Measurements from ENCODE around the gene STARD3NL.
"Not testable (repeated sequence)": the region's sequence is repeated elsewhere in the genome, so short reads cannot be mapped to it uniquely, and the experiment has no call there.

Gene STARD3NL

DNA sequence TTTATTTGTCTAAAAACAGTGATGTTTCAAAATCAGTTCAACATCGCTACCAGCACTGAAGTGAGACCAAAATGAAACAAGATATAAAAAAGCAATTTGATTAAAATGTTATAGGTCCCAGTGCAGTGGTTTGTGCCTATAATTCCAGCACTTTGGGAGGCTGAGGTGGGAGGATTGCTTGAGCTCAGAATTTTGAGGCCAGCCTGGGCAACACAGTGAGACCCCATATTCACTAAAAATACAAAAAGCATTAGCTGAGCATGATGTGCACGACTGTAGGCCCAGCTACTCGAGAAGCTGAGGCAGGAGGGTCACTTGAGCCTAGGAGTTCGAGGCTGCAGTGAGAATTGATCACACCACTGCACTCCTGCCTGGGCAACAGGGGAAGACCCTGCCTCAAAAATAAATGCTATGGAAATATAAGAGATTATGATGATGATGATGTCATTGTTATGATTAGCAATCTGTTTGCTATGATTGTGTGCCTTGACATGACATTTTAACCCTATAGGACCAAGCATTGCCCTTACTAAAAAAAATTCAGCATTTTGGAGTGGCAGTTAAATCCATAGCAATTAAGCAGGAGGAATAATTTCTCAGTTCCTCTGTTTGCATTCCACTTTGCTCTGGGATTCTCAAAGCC, 91.8 kb downstream of the STARD3NL start:
- not testable (repeated sequence) for DNase-seq

DNA sequence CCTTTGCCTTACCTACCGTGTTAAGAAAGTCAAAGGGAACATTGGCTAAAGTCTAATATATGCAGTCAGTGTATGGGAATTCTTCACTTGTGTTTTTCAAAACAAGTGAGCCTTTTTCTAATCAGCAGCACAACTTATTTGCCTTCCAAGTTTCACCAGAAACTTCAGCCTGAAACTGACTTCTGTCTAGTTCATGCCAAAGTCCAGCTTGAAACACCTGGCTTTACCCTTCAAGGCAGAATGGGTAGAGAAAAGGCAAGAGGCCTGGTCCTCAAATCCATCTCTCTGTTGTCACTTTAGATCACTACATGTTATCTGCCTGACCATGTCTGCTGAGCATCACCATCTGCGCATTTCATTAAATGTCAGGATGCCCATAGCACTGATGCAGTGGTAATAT, 92.4 kb downstream of the STARD3NL start:
- not testable (repeated sequence) for DNase-seq

DNA sequence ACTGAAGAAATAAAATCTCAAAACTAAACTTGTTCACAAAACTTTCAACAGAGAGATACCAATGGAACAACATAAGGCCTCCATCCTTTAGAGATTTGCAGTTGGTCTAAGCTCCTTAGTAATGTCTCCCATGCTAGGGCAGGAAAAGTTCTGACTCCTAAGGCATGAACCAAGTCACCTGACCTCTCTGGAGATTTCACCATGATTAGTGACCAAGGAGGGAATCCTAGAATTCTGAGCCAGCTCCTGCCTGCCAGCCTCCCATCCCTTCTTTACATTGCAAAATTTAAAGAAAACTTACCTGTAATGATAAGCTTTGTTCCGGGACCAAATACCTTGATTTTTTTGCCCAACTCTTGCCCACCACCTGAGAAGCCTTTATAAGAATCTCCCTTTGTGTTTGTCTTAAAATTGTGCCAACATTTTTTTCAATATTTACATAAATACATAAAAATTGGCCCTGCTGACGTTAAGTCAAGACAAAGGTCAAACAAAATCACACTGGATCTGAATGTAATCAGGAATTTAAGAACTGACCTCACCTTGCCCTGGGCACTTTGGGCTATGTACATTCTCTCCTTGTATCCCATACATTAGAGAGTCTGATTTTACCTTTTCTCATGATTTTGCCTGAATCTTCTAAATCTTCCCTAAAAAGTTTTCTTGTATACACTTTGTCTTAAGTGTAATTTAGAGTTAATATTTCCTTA, 95.4 kb downstream of the STARD3NL start, which contains the start of gene TARP:
Gene TARP, minus strand, starts transcription at position 351 of the 710 bp plus-strand sequence.
- DNase-seq: no peak

DNA sequence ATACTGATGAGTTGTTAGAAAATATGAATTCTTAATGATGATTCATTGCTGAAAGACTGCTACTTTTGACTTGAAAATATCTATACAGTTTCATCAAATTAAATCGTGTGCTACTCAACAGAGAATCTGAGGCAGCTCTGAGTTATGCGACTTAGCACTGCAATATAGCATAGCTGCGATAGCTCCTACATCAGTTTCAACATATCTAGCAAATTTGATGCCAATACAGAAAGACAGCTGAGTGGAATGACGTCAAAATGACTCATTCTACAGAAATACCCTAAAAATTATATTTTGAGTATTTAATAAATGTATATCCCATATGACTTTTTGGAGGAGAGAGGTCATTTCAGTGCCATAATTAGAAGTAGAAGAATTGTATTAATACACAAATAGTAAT, 96.4 kb downstream of the STARD3NL start:
- no peak for DNase-seq

DNA sequence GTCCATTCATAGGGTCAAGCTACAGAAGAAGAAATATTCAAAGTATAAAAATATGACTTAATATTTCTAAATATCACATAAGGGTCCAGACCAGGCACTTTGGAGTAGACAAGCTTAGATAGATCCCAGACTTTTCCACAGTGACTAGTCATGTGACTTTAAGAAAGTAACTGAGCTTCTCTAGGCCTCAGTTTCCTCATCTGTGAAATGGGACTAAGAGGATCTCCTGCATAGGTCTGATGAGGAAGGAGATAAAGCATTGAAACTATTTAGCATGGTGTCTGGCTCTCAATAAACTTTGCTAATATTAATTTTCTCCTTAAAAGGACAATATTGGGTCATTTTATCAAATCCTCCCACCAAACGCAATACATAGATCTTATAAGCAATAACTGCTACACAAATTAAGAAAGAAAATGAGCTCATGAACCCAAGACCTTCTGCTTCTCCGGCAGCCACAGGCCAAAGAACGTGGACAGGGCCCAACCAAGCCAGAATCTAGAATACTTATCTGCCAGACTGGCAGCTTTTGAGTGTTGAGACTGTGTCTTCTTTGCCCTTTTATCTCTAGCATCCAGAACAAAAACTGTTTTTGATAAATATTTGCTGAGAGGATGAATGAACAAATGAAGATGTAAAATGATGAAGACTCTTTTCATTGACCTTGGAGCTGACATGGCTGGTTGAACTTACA, 97.0 kb downstream of the STARD3NL start:
- DNase-seq: no peak

DNA sequence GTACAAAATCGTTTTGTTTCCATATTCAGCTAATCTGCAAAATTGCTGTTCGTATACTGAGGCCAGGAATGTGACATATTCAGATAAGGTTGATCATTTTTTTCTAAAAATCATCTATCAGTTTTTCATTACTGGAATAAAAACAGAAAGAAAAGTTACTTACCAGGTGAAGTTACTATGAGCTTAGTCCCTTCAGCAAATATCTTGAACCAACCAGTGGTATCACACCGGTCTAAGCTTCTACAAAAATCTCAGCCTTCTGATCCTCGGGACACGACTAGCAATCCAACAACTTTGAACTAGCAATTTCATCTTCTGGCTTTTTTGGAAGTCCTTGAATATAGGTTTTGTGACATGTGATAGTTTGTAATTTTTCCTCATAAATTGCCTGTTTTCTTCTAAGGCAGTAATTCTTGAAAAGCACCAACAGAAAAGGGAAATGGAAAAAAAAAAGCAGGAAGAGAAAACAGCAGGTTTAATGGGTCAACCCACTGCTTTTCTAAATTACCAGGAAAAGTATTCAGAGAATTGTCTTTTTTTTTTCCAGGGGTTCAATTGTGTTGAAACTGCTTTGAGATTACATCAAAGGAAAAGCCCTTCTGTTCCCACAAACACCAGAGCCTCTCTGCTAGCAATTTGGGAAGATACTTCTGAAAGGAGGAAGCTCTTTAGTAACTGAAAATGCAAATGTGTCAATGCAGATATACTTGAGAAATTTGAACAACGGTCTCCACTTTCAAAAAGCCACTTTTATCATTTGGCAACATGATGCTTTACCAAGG, 98.2 kb downstream of the STARD3NL start:
- no peak for DNase-seq

DNA sequence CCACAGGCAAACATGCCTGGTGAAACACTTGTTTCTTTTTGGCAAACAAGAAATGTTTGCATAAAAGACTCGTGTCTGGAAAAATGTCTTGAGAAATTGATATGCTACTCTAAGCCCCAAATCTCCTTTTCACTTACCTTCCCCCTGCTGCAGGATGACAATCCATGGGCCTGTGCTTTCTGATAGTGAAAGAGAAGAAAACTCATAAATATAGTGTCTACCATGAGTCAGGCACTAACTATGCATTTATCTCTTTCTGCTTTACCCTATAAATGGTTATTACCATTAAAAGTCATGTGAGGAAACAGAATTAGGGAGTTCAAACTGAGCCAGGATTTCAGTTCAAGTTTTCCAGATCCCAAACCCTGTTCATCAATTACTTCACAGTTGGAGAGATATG, 102.0 kb downstream of the STARD3NL start:
- no peak for DNase-seq

All from effector CD8-positive, alpha-beta T cell (primary cell).